Uterus (tissue), 2 donors: ENCODE data around the gene TMED10.

Experiments
- POLR2A ChIP-seq, 2 donors: fragments of 450-650 bp; IDR thresholded peaks; one replicate each; pipeline ENCODE4 v1.6.1; 2016; ENCODE audit warnings: antibody characterized with exemption in 2 of 2, mild to moderate bottlenecking in 1 of 2, moderate library complexity in 1 of 2
- TF ChIP-seq, protein P1 (sequence below), 4 experiments: fragments of 200-600 bp in 2 of 4; fragments of 450-650 bp in 2 of 4; sonication (generic) in 2 of 4; IDR thresholded peaks; one replicate each; pipeline ENCODE4 v1.5.1; 2016 to 2019; ENCODE audit warnings: antibody characterized with exemption in 4 of 4, mild to moderate bottlenecking in 2 of 4, moderate library complexity in 1 of 4

DNA sequence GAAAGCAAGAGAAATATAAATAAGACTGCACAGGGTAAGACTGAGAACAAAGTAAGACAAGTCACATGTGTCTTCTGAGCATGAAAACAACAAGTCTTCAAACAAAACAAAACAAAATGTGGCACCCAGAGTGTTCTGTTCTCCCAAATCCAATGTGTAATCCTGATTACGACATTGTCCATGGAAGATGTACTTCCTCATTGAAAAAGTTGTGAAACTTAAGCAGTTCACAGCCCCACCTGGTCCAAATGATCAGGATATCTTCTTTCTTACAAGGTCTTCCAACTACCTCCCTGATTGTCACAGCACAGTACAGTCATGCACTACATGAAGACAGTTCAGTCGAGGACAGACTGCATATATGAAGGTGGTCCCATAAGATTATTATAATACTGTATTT lies 26.3 kb downstream of the TMED10 start:
- TF ChIP-seq, protein P1, sequence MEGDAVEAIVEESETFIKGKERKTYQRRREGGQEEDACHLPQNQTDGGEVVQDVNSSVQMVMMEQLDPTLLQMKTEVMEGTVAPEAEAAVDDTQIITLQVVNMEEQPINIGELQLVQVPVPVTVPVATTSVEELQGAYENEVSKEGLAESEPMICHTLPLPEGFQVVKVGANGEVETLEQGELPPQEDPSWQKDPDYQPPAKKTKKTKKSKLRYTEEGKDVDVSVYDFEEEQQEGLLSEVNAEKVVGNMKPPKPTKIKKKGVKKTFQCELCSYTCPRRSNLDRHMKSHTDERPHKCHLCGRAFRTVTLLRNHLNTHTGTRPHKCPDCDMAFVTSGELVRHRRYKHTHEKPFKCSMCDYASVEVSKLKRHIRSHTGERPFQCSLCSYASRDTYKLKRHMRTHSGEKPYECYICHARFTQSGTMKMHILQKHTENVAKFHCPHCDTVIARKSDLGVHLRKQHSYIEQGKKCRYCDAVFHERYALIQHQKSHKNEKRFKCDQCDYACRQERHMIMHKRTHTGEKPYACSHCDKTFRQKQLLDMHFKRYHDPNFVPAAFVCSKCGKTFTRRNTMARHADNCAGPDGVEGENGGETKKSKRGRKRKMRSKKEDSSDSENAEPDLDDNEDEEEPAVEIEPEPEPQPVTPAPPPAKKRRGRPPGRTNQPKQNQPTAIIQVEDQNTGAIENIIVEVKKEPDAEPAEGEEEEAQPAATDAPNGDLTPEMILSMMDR (IDR thresholded peaks at IDR 0.05), result no peak
- TF ChIP-seq POLR2A (IDR thresholded peaks at IDR 0.05), result no peak
